Dermis blood vessel endothelial cell (primary cell): Measurements from ENCODE around the gene YPEL2. TPM values are rescaled to one million over a fixed set of nuclear protein-coding genes. Genes with fewer than 3 reads are reported as not detected.
"Not testable (repeated sequence)": the region's sequence is repeated elsewhere in the genome, so short reads cannot be mapped to it uniquely, and the experiment has no call there.

Experiments used
- DNase-seq: peaks from one replicate; pipeline ENCODE4 v3.0.0; 2010
- total RNA-seq: library from RNA; depleted of rRNA; stranded (reverse); fragments of >200 nt; gene quantifications from 2 replicates; pipeline ENCODE4 v1.2.3, GENCODE V29; 2014

Gene YPEL2
- total RNA-seq, 1 donor from 2014 or later = 101 TPM

GRCh38 chr17:59406808-59407381, 75.4 kb downstream of the YPEL2 start:
- no peak for DNase-seq

GRCh38 chr17:59409336-59410048, 78.0 kb downstream of the YPEL2 start:
- DNase-seq = no peak

- no peak for DNase-seq
These were observed 78.6 kb downstream of the YPEL2 start for GRCh38 chr17:59410049-59410437.

GRCh38 chr17:59412431-59412830, 81.0 kb downstream of the YPEL2 start:
- DNase-seq = not testable (repeated sequence)

GRCh38 chr17:59413014-59413766, 81.7 kb downstream of the YPEL2 start:
- no peak for DNase-seq

GRCh38 chr17:59415397-59415796, 83.9 kb downstream of the YPEL2 start:
- no peak for DNase-seq

- DNase-seq = no peak
These were observed 84.7 kb downstream of the YPEL2 start for GRCh38 chr17:59416184-59416583.

GRCh38 chr17:59417452-59417851, 86.0 kb downstream of the YPEL2 start:
- no peak for DNase-seq

- no peak for DNase-seq
These were observed 87.3 kb downstream of the YPEL2 start for GRCh38 chr17:59418732-59419166.

- DNase-seq = no peak
These were observed 89.4 kb downstream of the YPEL2 start for GRCh38 chr17:59420901-59421300.

- DNase-seq = no peak
These were observed 90.3 kb downstream of the YPEL2 start for GRCh38 chr17:59421722-59422121.

- DNase-seq = peak; percentile 89
These were observed 91.8 kb downstream of the YPEL2 start for GRCh38 chr17:59423137-59423724.

GRCh38 chr17:59423903-59424302, 92.4 kb downstream of the YPEL2 start:
- DNase-seq = no peak

GRCh38 chr17:59424331-59424730, 92.9 kb downstream of the YPEL2 start:
- DNase-seq = no peak

- DNase-seq = peak; percentile 83
These were observed 93.9 kb downstream of the YPEL2 start for GRCh38 chr17:59425085-59425931.

GRCh38 chr17:59426031-59426430, 94.6 kb downstream of the YPEL2 start:
- no peak for DNase-seq

- peak; percentile 98 for DNase-seq
These were observed 96.0 kb downstream of the YPEL2 start for GRCh38 chr17:59427425-59427921.

GRCh38 chr17:59427996-59428395, 96.5 kb downstream of the YPEL2 start:
- peak; percentile 76 for DNase-seq

GRCh38 chr17:59428916-59429485, 97.5 kb downstream of the YPEL2 start:
- no peak for DNase-seq

GRCh38 chr17:59431601-59432000, 100.1 kb downstream of the YPEL2 start:
- peak; percentile 55 for DNase-seq

GRCh38 chr17:59432657-59433056, 101.2 kb downstream of the YPEL2 start:
- DNase-seq = no peak

GRCh38 chr17:59433586-59433985, 102.1 kb downstream of the YPEL2 start:
- DNase-seq = no peak
